Measurements from ENCODE around the gene TSPAN17.

Gene TSPAN17

GRCh38 chr5:176663566-176663965 lies 16.3 kb downstream of the TSPAN17 start:
- no peak for TF ChIP-seq REST (IDR thresholded peaks at IDR 0.05; ENCODE audit: insufficient read depth in 1 of 2, low read depth in 2 of 2, low read length in 2 of 2)
- TF ChIP-seq TAF1 (IDR thresholded peaks at IDR 0.05; ENCODE audit: borderline replicate concordance, insufficient read depth, low read length) = no peak
- no peak for TF ChIP-seq POLR2AphosphoS5 (IDR thresholded peaks at IDR 0.05; ENCODE audit: low read depth, low read length)
- no peak for TF ChIP-seq FOXP2 (optimal IDR thresholded peaks at IDR 0.05; ENCODE audit: borderline replicate concordance, extremely low read depth, extremely low read length, insufficient read depth)
- no peak for TF ChIP-seq SIN3A (IDR thresholded peaks at IDR 0.05; ENCODE audit: borderline replicate concordance, insufficient read depth, low read length)

- TF ChIP-seq POLR2AphosphoS5 (IDR thresholded peaks at IDR 0.05; ENCODE audit: low read depth, low read length) (no peak), SIN3A (IDR thresholded peaks at IDR 0.05; ENCODE audit: borderline replicate concordance, insufficient read depth, low read length) (no peak)
Measured at GRCh38 chr5:176664479-176664878, 17.2 kb downstream of the TSPAN17 start.

GRCh38 chr5:176664886-176665285 lies 17.6 kb downstream of the TSPAN17 start:
- TF ChIP-seq REST (IDR thresholded peaks at IDR 0.05; ENCODE audit: insufficient read depth in 1 of 2, low read depth in 2 of 2, low read length in 2 of 2) = no peak
- no peak for TF ChIP-seq POLR2AphosphoS5 (IDR thresholded peaks at IDR 0.05; ENCODE audit: low read depth, low read length)
- TF ChIP-seq TAF1 (IDR thresholded peaks at IDR 0.05; ENCODE audit: borderline replicate concordance, insufficient read depth, low read length) = no peak
- TF ChIP-seq FOXP2 (optimal IDR thresholded peaks at IDR 0.05; ENCODE audit: borderline replicate concordance, extremely low read depth, extremely low read length, insufficient read depth) = no peak
- TF ChIP-seq SIN3A (IDR thresholded peaks at IDR 0.05; ENCODE audit: borderline replicate concordance, insufficient read depth, low read length) = no peak

GRCh38 chr5:176665517-176665916 lies 18.2 kb downstream of the TSPAN17 start:
- TF ChIP-seq TAF1 (IDR thresholded peaks at IDR 0.05; ENCODE audit: borderline replicate concordance, insufficient read depth, low read length) (no peak), POLR2AphosphoS5 (IDR thresholded peaks at IDR 0.05; ENCODE audit: low read depth, low read length) (no peak), SIN3A (IDR thresholded peaks at IDR 0.05; ENCODE audit: borderline replicate concordance, insufficient read depth, low read length) (no peak), FOXP2 (optimal IDR thresholded peaks at IDR 0.05; ENCODE audit: borderline replicate concordance, extremely low read depth, extremely low read length, insufficient read depth) (no peak), REST (IDR thresholded peaks at IDR 0.05; ENCODE audit: insufficient read depth in 1 of 2, low read depth in 2 of 2, low read length in 2 of 2) (no peak)

DNA sequence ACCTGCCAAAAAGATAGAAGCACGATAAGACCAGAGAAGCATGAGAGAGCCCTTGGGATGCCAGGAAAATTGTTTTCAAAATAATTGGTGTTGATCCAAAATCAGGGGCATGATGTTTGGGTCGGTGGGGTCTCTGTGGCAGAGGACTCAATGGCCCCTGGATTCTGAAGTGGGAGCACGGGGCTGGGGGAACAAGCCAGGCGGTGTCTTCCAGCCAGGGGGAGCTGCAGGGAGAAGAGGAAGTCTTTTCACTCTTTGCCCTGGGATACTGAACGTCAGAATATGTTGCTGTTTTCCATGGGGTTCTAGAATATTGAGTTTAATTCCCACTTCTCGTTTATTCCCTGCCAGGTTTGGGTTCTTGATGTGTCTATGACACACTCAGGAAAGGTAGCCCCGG lies 20.4 kb downstream of the TSPAN17 start:
- TF ChIP-seq TAF1 (IDR thresholded peaks at IDR 0.05; ENCODE audit: borderline replicate concordance, insufficient read depth, low read length) (no peak), FOXP2 (optimal IDR thresholded peaks at IDR 0.05; ENCODE audit: borderline replicate concordance, extremely low read depth, extremely low read length, insufficient read depth) (no peak), POLR2AphosphoS5 (IDR thresholded peaks at IDR 0.05; ENCODE audit: low read depth, low read length) (no peak), SIN3A (IDR thresholded peaks at IDR 0.05; ENCODE audit: borderline replicate concordance, insufficient read depth, low read length) (no peak), REST (IDR thresholded peaks at IDR 0.05; ENCODE audit: insufficient read depth in 1 of 2, low read depth in 2 of 2, low read length in 2 of 2) (no peak)

Data from PFSK-1 (cell line).